MM.1S (cell line): Measurements from ENCODE around the gene PIGR.
A peak's percentile ranks its signal among the peaks of the same experiment; 100 is the strongest.

Experiments
- DNase-seq: peaks from one replicate; pipeline ENCODE4 v3.0.0-alpha.2; 2015
- H2AFZ ChIP-seq: fragments of 300-600 bp; sonication (generic); 2 replicates; pipeline ENCODE4 v1.6.0; 2016; ENCODE audit warnings: antibody characterized with exemption, low read length
- H3F3A ChIP-seq: fragments of 300-600 bp; sonication (generic); 2 replicates; pipeline ENCODE4 v1.6.1; 2016; ENCODE audit warnings: mild to moderate bottlenecking, antibody characterized with exemption, low read length, moderate library complexity, mixed read lengths; ENCODE audit not compliant: insufficient read depth
- H3K27ac ChIP-seq: fragments of 300-600 bp; sonication (generic); 2 replicates; pipeline ENCODE4 v1.5.1; 2016; ENCODE audit warnings: mild to moderate bottlenecking, low read length
- H3K27me3 ChIP-seq: fragments of 300-600 bp; sonication (generic); replicated peaks from 2 replicates; pipeline ENCODE4 v1.6.0; 2016; ENCODE audit warnings: low read length; ENCODE audit not compliant: insufficient read depth
- H3K36me3 ChIP-seq: fragments of 300-600 bp; sonication (generic); replicated peaks from 2 replicates; pipeline ENCODE4 v1.6.1; 2016; ENCODE audit warnings: mild to moderate bottlenecking, low read length, mixed read lengths; ENCODE audit not compliant: insufficient read depth
- H3K4me1 ChIP-seq: fragments of 300-600 bp; sonication (generic); 2 replicates; pipeline ENCODE4 v1.6.1; 2016; ENCODE audit warnings: low read length, mixed read lengths
- H3K4me2 ChIP-seq: fragments of 300-600 bp; sonication (generic); 2 replicates; pipeline ENCODE4 v1.6.0; 2016; ENCODE audit warnings: low read depth, low read length
- H3K4me3 ChIP-seq: fragments of 300-600 bp; sonication (generic); 2 replicates; pipeline ENCODE4 v1.5.1; 2016; ENCODE audit warnings: low read length, mixed read lengths
- H3K79me2 ChIP-seq: fragments of 300-600 bp; sonication (generic); 2 replicates; pipeline ENCODE4 v1.6.1; 2016; ENCODE audit warnings: mixed run types, low read length, mixed read lengths
- H3K9ac ChIP-seq: fragments of 300-600 bp; sonication (generic); 2 replicates; pipeline ENCODE4 v1.6.1; 2016; ENCODE audit warnings: low read length, mixed read lengths
- H3K9me2 ChIP-seq: fragments of 300-600 bp; sonication (generic); replicated peaks from 2 replicates; pipeline ENCODE4 v1.6.1; 2016; ENCODE audit warnings: mild to moderate bottlenecking, low read length, mixed read lengths; ENCODE audit not compliant: insufficient read depth
- H3K9me3 ChIP-seq: fragments of 300-600 bp; sonication (generic); replicated peaks from 2 replicates; pipeline ENCODE4 v1.6.1; 2016; ENCODE audit warnings: mild to moderate bottlenecking, low read length, mixed read lengths; ENCODE audit not compliant: insufficient read depth
- H4K20me1 ChIP-seq: fragments of 300-600 bp; sonication (generic); 2 replicates; pipeline ENCODE4 v1.6.1; 2016; ENCODE audit warnings: mild to moderate bottlenecking, low read length, moderate library complexity, mixed read lengths; ENCODE audit not compliant: insufficient read depth
- CTCF ChIP-seq: fragments of 300-600 bp; sonication (generic); IDR thresholded peaks from 2 replicates; pipeline ENCODE4 v1.5.1; 2016; ENCODE audit warnings: antibody characterized with exemption, low read length, mixed read lengths
- EZH2 ChIP-seq: fragments of 300-600 bp; sonication (generic); optimal IDR thresholded peaks from 2 replicates; pipeline ENCODE3; 2017; ENCODE audit warnings: low read depth, mild to moderate bottlenecking, antibody characterized with exemption, low read length, mixed read lengths
- EZH2phosphoT487 ChIP-seq: fragments of 300-600 bp; sonication (generic); IDR thresholded peaks from 2 replicates; pipeline ENCODE4 v1.6.1; 2018; ENCODE audit warnings: antibody characterized with exemption, low read length

Gene PIGR

GRCh38 chr1:206923009-206923960 is 23.0 kb downstream of the PIGR start:
- Histone ChIP-seq H3K36me3 (no peaks in the 10 kb centered on the region), H3F3A (peaks cover 25% of the 10 kb centered on the region), H3K4me3 (peak overlapping the region; percentile 65), H3K79me2 (peaks cover 35% of the 10 kb centered on the region), H3K27me3 (no peaks in the 10 kb centered on the region), H3K9ac (peak overlapping the region; percentile 88), H3K27ac (peak overlapping the region; percentile 97), H3K4me2 (peak overlapping the region; percentile 93), H2AFZ (peak overlapping the region; percentile 46), H3K4me1 (peaks cover 50% of the 10 kb centered on the region), H3K9me3 (no peaks in the 10 kb centered on the region), H4K20me1 (no peaks in the 10 kb centered on the region), H3K9me2 (no peaks in the 10 kb centered on the region)
- TF ChIP-seq CTCF = no peak
- peak; percentile 94 for DNase-seq

GRCh38 chr1:206922524-206922923 is 23.7 kb downstream of the PIGR start:
- Histone ChIP-seq H3K27ac (peak overlapping the region; percentile 97), H3K9ac (peak overlapping the region; percentile 88), H3F3A (peaks cover 25% of the 10 kb centered on the region), H3K9me3 (no peaks in the 10 kb centered on the region), H3K4me1 (peaks cover 54% of the 10 kb centered on the region), H3K27me3 (no peaks in the 10 kb centered on the region), H2AFZ (peak overlapping the region; percentile 46; the same call in 1 of the 2 replicates), H3K9me2 (no peaks in the 10 kb centered on the region), H3K79me2 (peaks cover 43% of the 10 kb centered on the region), H4K20me1 (no peaks in the 10 kb centered on the region), H3K4me3 (peak overlapping the region; percentile 65), H3K4me2 (peak overlapping the region; percentile 93), H3K36me3 (no peaks in the 10 kb centered on the region)
- peak; percentile 27 for DNase-seq
- TF ChIP-seq CTCF (no peak), EZH2phosphoT487 (no peak)

GRCh38 chr1:206921772-206922265 is 24.4 kb downstream of the PIGR start, which contains the start of gene FCMR:
Gene FCMR (minus strand): TSS chr1:206921941. CDS start chr1:206921854, 87 bp downstream.
- Histone ChIP-seq H3K9ac (peak within 1 kb of the TSS; percentile 88), H3K9me2 (no peaks in the 10 kb centered on the region), H3K4me1 (peaks cover 56% of the 10 kb centered on the region), H3K4me2 (peak within 1 kb of the TSS; percentile 93), H3K4me3 (peak within 1 kb of the TSS; percentile 65), H3K79me2 (peaks cover 50% of the 10 kb centered on the region), H3K27me3 (no peaks in the 10 kb centered on the region), H4K20me1 (no peaks in the 10 kb centered on the region), H3K36me3 (no peaks in the 10 kb centered on the region), H3F3A (peaks cover 25% of the 10 kb centered on the region), H3K9me3 (no peaks in the 10 kb centered on the region), H2AFZ (peak within 1 kb of the TSS; percentile 46), H3K27ac (peak within 1 kb of the TSS; percentile 97)
- TF ChIP-seq EZH2 = no peak
- no peak for TF ChIP-seq EZH2phosphoT487
- TF ChIP-seq CTCF = no peak
- peak; percentile 95 for DNase-seq
